Brain microvascular endothelial cell (primary cell): ENCODE data around the gene USP21.
A peak's percentile ranks its signal among the peaks of the same experiment; 100 is the strongest.

Source experiments
- DNase-seq: peaks from one replicate; pipeline ENCODE4 v3.0.0-alpha.2; 2020
- H3K27ac ChIP-seq: fragments of 250-450 bp; sonication (Bioruptor Pico); 2 replicates; pipeline ENCODE4 v1.5.1; 2020; ENCODE audit warnings: mild to moderate bottlenecking, moderate library complexity
- H3K27me3 ChIP-seq: fragments of 250-450 bp; sonication (Bioruptor Pico); replicated peaks from 2 replicates; pipeline ENCODE4 v1.5.1; 2020; ENCODE audit warnings: mild to moderate bottlenecking
- H3K36me3 ChIP-seq: fragments of 250-450 bp; sonication (Bioruptor Pico); replicated peaks from 2 replicates; pipeline ENCODE4 v1.5.1; 2020; ENCODE audit warnings: mild to moderate bottlenecking
- H3K4me3 ChIP-seq: 2 replicates; pipeline ENCODE4 v1.5.1; 2011; ENCODE audit warnings: low read depth, mild to moderate bottlenecking, control low read depth, low read length, moderate library complexity
- in situ Hi-C: cut with HindIII; loops from 2 replicates; pipeline ENCODE4 v1.10.0; 2017; ENCODE audit warnings: low sequenced_read_pairs, low pct_ligation_motif_present
- TF ChIP-seq, protein P1 (sequence below): IDR thresholded peaks from 2 replicates; pipeline ENCODE4 v1.5.1; 2011; ENCODE audit warnings: low read depth, mild to moderate bottlenecking, moderate library complexity, low read length, control low read depth, inconsistent platforms; ENCODE audit errors: missing control alignments

USP21 gene

GRCh38 chr1:161140755-161141400 lies 18.4 kb upstream of the USP21 start:
- DNase-seq = no peak
- TF ChIP-seq, protein P1, sequence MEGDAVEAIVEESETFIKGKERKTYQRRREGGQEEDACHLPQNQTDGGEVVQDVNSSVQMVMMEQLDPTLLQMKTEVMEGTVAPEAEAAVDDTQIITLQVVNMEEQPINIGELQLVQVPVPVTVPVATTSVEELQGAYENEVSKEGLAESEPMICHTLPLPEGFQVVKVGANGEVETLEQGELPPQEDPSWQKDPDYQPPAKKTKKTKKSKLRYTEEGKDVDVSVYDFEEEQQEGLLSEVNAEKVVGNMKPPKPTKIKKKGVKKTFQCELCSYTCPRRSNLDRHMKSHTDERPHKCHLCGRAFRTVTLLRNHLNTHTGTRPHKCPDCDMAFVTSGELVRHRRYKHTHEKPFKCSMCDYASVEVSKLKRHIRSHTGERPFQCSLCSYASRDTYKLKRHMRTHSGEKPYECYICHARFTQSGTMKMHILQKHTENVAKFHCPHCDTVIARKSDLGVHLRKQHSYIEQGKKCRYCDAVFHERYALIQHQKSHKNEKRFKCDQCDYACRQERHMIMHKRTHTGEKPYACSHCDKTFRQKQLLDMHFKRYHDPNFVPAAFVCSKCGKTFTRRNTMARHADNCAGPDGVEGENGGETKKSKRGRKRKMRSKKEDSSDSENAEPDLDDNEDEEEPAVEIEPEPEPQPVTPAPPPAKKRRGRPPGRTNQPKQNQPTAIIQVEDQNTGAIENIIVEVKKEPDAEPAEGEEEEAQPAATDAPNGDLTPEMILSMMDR = no peak
- Histone ChIP-seq H3K36me3 (no peaks in the 10 kb centered on the region), H3K27ac (no peak overlapping the region), H3K4me3 (no peak overlapping the region), H3K27me3 (no peaks in the 10 kb centered on the region)
- in situ Hi-C loops = loop anchor here (25.0 kb wide), 1 partner anchor 104 kb away; the partner anchor contains the start of genes TSTD1 and USF1

DNA sequence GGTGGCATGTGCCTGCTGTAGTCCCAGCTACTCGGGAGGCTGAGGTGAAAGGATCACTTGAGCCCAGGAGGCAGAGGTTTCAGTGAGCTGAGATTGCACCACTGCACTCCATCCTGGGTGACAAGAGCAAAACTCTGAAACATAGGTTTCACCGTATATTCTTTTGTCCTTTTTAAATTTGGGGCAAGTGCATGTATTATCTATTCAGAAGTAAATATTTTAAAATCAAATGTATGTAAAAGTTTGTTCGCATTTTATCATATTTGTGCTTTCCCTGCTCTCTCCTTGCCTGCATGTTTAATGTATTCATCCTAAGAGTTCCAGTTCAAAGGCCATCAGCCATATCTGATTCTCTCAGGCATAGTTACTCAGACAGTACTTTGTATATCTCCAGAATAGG lies 13.5 kb upstream of the USP21 start:
- no peak for DNase-seq
- Histone ChIP-seq H3K27me3 (no peaks in the 10 kb centered on the region), H3K36me3 (no peaks in the 10 kb centered on the region), H3K4me3 (no peak overlapping the region), H3K27ac (no peak overlapping the region)
- TF ChIP-seq, protein P1 = no peak
- in situ Hi-C loops = loop anchor here (25.0 kb wide), 1 partner anchor 109 kb away; the partner anchor contains the start of genes TSTD1 and USF1

DNA sequence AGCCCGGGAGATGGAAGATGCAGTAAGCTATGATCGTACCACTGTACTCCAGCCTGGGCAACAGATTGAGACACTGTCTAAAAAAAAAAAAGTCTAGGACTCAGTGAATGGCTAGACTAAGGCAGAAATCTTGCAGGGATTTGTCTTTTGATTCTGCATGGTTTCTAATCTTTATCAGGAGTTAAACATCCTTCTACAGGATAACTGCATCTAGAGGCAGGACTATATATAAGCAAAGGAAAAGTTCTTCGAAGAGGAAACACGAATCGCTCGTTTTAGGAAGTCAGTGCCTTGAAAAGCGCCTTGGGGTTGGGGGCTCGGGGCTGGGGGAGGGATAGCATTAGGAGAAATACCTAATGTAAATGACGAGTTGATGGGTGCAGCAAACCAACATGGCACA lies 6.1 kb upstream of the USP21 start:
- DNase-seq = no peak
- TF ChIP-seq, protein P1 = no peak
- in situ Hi-C loops = no loop called here
- Histone ChIP-seq H3K4me3 (peak overlapping the region; percentile 97), H3K36me3 (no peaks in the 10 kb centered on the region), H3K27me3 (no peaks in the 10 kb centered on the region), H3K27ac (peak overlapping the region; percentile 99)

DNA sequence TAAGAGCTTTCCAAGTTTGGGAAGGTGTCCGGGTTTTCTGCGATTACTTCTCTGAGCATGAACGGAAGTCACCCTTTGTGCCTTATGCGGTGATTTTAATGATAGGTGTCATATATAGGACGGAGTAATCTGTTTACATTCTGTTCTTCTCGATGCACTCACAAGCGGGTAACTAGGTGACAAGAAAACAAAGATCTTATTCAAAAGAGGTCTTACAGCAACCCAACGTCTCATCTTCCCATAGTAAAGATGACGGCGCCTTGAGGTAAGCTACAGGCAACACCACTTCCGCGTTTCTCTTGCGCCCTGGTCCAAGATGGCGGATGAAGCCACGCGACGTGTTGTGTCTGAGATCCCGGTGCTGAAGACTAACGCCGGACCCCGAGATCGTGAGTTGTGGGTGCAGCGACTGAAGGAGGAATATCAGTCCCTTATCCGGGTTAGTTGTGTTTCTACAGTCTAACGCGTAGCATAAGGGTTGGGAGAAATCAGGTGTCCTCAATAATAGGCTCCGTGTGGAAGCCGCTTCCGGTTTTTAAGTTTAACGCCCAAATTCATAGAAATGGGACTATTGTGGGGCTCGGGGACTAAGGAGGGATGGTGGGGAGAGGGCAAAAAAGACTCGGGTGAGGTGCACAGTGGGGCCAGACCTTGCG lies 5.5 kb upstream of the USP21 start, which contains the start of gene UFC1:
UFC1 (plus strand) TSS at position 297 of the 656 bp plus-strand sequence; CDS start at position 317, 20 bp downstream.
- Histone ChIP-seq H3K36me3 (no peaks in the 10 kb centered on the region), H3K27ac (peak within 1 kb of the TSS; percentile 99), H3K27me3 (no peaks in the 10 kb centered on the region), H3K4me3 (peak within 1 kb of the TSS; percentile 97)
- TF ChIP-seq, protein P1 = no peak
- in situ Hi-C loops = no loop called here
- peak; percentile 92 for DNase-seq

DNA sequence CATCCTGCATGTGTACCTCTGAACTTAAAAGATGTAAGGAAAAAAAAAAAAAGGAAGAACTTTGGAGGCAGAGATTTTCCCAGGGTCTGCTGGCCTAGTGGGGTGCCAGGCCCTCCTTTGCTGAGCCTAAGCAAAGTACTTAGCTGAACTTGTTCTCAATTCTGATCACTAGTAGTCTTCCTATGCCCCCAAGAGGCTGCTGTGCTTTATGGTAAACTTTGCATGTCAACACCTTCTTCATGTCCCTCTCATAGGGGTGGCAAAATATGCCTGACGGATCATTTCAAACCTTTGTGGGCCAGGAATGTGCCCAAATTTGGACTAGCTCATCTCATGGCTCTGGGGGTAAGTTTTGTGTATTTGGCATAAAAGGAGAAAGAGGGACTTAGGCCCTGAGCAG lies 1.4 kb upstream of the USP21 start:
- in situ Hi-C loops = no loop called here
- Histone ChIP-seq H3K4me3 (no peak overlapping the region), H3K27ac (no peak overlapping the region), H3K27me3 (no peaks in the 10 kb centered on the region), H3K36me3 (peaks cover 5% of the 10 kb centered on the region)
- TF ChIP-seq, protein P1 = no peak
- DNase-seq = no peak
